Measurements from ENCODE around the gene S1PR4. TPM values are rescaled to one million over a fixed set of nuclear protein-coding genes. Genes with fewer than 3 reads are reported as not detected.

The S1PR4 gene
- total and polyA plus RNA-seq, 9 of the 15 experiments (the other 6 are each of a cell fraction or from before 2014, with no cell fraction given) = 0.27 TPM; not detected in 8

DNA sequence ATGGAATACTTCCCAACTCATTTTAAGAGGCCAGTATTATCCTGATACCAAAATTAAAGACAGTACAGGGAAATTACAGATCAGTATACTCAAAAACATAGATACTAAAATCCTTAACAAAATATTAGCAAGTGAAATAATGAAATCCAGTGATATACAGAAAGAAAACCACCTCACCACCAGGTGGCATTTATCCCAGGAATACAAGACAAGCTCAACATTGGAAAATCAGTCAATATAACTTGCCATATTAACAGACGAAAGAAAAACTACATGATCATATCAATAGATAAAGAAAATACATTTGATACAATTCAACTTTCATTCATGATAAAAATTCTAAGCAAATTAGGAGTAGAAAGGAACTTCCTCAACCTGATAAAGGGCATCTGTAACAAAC is 49.5 kb upstream of the S1PR4 start (continued):
- TF ChIP-seq SMC3 (conservative IDR thresholded peaks at IDR 0.05; ENCODE audit: insufficient read depth, low read depth, low read length) (0 out of 2 replicates have a peak, but pooled peaks have one; percentile 21), RAD21 (CRISPR knock-in tag; conservative IDR thresholded peaks at IDR 0.05 in 1 of 2, IDR thresholded peaks at IDR 0.05 in 1 of 2) (peak; percentile 46 to 67)
- TF ChIP-seq, protein P1, sequence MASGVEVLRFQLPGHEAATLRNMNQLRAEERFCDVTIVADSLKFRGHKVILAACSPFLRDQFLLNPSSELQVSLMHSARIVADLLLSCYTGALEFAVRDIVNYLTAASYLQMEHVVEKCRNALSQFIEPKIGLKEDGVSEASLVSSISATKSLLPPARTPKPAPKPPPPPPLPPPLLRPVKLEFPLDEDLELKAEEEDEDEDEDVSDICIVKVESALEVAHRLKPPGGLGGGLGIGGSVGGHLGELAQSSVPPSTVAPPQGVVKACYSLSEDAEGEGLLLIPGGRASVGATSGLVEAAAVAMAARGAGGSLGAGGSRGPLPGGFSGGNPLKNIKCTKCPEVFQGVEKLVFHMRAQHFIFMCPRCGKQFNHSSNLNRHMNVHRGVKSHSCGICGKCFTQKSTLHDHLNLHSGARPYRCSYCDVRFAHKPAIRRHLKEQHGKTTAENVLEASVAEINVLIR (CRISPR knock-in tag; IDR thresholded peaks at IDR 0.05) = no peak

DNA sequence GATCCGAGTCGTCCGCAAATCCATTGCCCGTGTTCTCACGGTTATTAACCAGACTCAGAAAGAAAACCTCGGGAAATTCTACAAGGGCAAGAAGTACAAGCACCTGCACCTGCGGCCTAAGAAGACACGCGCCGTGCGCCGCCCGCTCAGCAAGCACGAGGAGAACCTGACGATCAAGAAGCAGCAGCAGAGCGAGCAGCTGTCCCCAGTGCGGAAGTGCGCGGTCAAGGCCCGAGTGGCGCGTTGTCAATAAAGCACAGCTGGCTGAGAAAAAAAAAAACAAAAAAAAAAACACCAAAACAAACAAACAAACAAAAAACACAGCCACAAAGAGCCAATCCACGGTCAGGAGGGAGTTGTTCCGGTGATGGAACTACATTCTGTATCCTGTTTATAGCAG is 47.4 kb upstream of the S1PR4 start:
- no peaks in the 10 kb centered on the region; the same call in 1 of the 2 replicates for H3K9me3 ChIP-seq (replicated peaks; ENCODE audit: control insufficient read depth, insufficient read depth, low read depth, low read length)
- 96% methylated on average over 17 of the region's 24 CpGs for WGBS (ENCODE audit: insufficient coverage, low coverage, missing lambda C conversion rate)
- no peak for ATAC-seq
- DNase-seq (ENCODE audit: extremely low read depth in 1 of 4, low spot score in 3 of 4) = no peak
- H3K27ac ChIP-seq (ENCODE audit: extremely low read depth, low read depth, low read length) = no peak overlapping the region
- ChIA-PET POLR2A (no interaction called here), CTCF (ENCODE audit: low intra/inter-chr PET ratio) (no interaction called here)
- H3K79me2 ChIP-seq (ENCODE audit: control insufficient read depth, insufficient read depth, low read length) = no peaks in the 10 kb centered on the region
- no peaks in the 10 kb centered on the region for H3K27me3 ChIP-seq (ENCODE audit: control insufficient read depth in 2 of 2, insufficient read depth in 2 of 2, low read length in 2 of 2)
- no peaks in the 10 kb centered on the region for H3K36me3 ChIP-seq (ENCODE audit: control insufficient read depth, insufficient read depth, low read length)
- intact Hi-C loops (cut with micrococcal nuclease) = no loop called here
- H3K9me1 ChIP-seq (ENCODE audit: control insufficient read depth, insufficient read depth, low read length) = no peaks in the 10 kb centered on the region
- FAIRE-seq = no peak
- in situ Hi-C loops (cut with MboI) = no loop called here
- no peaks in the 10 kb centered on the region for H4K20me1 ChIP-seq (replicated peaks; ENCODE audit: control insufficient read depth, insufficient read depth, low read length)
- H3K4me1 ChIP-seq (replicated peaks in 1 of 2; ENCODE audit: control insufficient read depth in 2 of 2, insufficient read depth in 2 of 2, low read length in 2 of 2) = peaks cover 13 to 26% of the 10 kb centered on the region in 2 experiments
- no peak overlapping the region for H3K9ac ChIP-seq (ENCODE audit: insufficient read depth in 1 of 2, low read depth in 2 of 2, low read length in 2 of 2)
- H3K4me2 ChIP-seq (ENCODE audit: insufficient read depth, low read length) = no peak overlapping the region
- no peak overlapping the region for H2AFZ ChIP-seq (ENCODE audit: low read depth, low read length)
- no TSS peak for BruUV-seq (replicated peaks)
- H3K4me3 ChIP-seq = no peak overlapping the region
- TF ChIP-seq, protein P2, sequence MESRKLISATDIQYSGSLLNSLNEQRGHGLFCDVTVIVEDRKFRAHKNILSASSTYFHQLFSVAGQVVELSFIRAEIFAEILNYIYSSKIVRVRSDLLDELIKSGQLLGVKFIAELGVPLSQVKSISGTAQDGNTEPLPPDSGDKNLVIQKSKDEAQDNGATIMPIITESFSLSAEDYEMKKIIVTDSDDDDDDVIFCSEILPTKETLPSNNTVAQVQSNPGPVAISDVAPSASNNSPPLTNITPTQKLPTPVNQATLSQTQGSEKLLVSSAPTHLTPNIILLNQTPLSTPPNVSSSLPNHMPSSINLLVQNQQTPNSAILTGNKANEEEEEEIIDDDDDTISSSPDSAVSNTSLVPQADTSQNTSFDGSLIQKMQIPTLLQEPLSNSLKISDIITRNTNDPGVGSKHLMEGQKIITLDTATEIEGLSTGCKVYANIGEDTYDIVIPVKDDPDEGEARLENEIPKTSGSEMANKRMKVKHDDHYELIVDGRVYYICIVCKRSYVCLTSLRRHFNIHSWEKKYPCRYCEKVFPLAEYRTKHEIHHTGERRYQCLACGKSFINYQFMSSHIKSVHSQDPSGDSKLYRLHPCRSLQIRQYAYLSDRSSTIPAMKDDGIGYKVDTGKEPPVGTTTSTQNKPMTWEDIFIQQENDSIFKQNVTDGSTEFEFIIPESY (CRISPR knock-in tag; IDR thresholded peaks at IDR 0.05) = peak; percentile 86; the same call in 1 of the 2 replicates
- TF ChIP-seq, protein P3, sequence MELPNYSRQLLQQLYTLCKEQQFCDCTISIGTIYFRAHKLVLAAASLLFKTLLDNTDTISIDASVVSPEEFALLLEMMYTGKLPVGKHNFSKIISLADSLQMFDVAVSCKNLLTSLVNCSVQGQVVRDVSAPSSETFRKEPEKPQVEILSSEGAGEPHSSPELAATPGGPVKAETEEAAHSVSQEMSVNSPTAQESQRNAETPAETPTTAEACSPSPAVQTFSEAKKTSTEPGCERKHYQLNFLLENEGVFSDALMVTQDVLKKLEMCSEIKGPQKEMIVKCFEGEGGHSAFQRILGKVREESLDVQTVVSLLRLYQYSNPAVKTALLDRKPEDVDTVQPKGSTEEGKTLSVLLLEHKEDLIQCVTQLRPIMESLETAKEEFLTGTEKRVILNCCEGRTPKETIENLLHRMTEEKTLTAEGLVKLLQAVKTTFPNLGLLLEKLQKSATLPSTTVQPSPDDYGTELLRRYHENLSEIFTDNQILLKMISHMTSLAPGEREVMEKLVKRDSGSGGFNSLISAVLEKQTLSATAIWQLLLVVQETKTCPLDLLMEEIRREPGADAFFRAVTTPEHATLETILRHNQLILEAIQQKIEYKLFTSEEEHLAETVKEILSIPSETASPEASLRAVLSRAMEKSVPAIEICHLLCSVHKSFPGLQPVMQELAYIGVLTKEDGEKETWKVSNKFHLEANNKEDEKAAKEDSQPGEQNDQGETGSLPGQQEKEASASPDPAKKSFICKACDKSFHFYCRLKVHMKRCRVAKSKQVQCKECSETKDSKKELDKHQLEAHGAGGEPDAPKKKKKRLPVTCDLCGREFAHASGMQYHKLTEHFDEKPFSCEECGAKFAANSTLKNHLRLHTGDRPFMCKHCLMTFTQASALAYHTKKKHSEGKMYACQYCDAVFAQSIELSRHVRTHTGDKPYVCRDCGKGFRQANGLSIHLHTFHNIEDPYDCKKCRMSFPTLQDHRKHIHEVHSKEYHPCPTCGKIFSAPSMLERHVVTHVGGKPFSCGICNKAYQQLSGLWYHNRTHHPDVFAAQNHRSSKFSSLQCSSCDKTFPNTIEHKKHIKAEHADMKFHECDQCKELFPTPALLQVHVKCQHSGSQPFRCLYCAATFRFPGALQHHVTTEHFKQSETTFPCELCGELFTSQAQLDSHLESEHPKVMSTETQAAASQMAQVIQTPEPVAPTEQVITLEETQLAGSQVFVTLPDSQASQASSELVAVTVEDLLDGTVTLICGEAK (IDR thresholded peaks at IDR 0.05) = peak; percentile 80
- TF ChIP-seq, protein P3 (CRISPR knock-in tag; IDR thresholded peaks at IDR 0.05) = peak; percentile 86
- no peak for TF ChIP-seq LARP7 (IDR thresholded peaks at IDR 0.05)

Measured in K562 (cell line).